Tibial nerve (tissue), 4 donors: ENCODE results near the gene STK17B. TPM values are rescaled to one million over a fixed set of nuclear protein-coding genes. Genes with fewer than 3 reads are reported as not detected.

Experiments used
- DNase-seq, 2 donors: peaks; one replicate each; pipeline ENCODE4 v3.0.0-alpha.2; 2019; ENCODE audit warnings: low spot score in 2 of 2
- H3K27ac ChIP-seq, 4 donors: fragments of 200-600 bp; sonication (generic) in 3 of 4; one replicate each; pipeline ENCODE4 v1.5.1; 2017 to 2019; ENCODE audit warnings: mild to moderate bottlenecking in 1 of 4
- H3K27me3 ChIP-seq, 2 donors: fragments of 200-600 bp; sonication (generic) in 1 of 2; one replicate each; pipeline versions ENCODE4 v1.5.1 to v1.6.0; 2017 to 2019
- H3K36me3 ChIP-seq, 3 donors: fragments of 200-600 bp; sonication (generic); one replicate each; pipeline ENCODE4 v1.5.1; 2018 to 2019
- H3K4me1 ChIP-seq, 4 donors: fragments of 200-600 bp; sonication (generic) in 3 of 4; one replicate each; pipeline ENCODE4 v1.5.1; 2017 to 2019
- H3K4me3 ChIP-seq, 4 donors: fragments of 200-600 bp; sonication (generic) in 3 of 4; one replicate each; pipeline ENCODE4 v1.5.1; 2017 to 2019; ENCODE audit warnings: mild to moderate bottlenecking in 1 of 4, moderate library complexity in 1 of 4
- H3K9me3 ChIP-seq, 4 donors: fragments of 200-600 bp; sonication (generic) in 3 of 4; one replicate each; pipeline ENCODE4 v1.5.1; 2017 to 2019
- EP300 ChIP-seq, 2 donors: sonication (generic); formaldehyde crosslinking; IDR thresholded peaks; one replicate each; pipeline ENCODE4 v1.6.1; 2017; ENCODE audit warnings: antibody characterized with exemption in 2 of 2, mild to moderate bottlenecking in 1 of 2
- POLR2A ChIP-seq, 2 donors: fragments of 450-650 bp; IDR thresholded peaks; one replicate each; pipeline ENCODE4 v1.6.1; 2017; ENCODE audit warnings: antibody characterized with exemption in 2 of 2, mild to moderate bottlenecking in 2 of 2, moderate library complexity in 2 of 2
- WGBS, 2 donors: methylation state at CpG; one replicate each; pipeline ENCODE4 v1.1.5; 2018; 5-methylcytosine and 5-hydroxymethylcytosine counted together
- total RNA-seq, 4 donors: library from RNA; depleted of rRNA; stranded (reverse); fragments of >200 nt; gene quantifications; one replicate each; pipeline ENCODE4 v1.1.0, GENCODE V29; 2016
- TF ChIP-seq, protein P1 (sequence below), 5 experiments: fragments of 200-600 bp in 3 of 5; fragments of 450-650 bp in 2 of 5; sonication (generic) in 3 of 5; IDR thresholded peaks; one replicate each; pipeline ENCODE4 v1.5.1; 2016 to 2019; ENCODE audit warnings: antibody characterized with exemption in 5 of 5, mild to moderate bottlenecking in 3 of 5, moderate library complexity in 2 of 5

The STK17B gene
- total RNA-seq, 4 donors from 2014 or later: 35.1 to 73.9 (median 45.4) TPM

- H3K4me1 ChIP-seq: peaks cover 0 to 23% (median 6%) of the 10 kb centered on the region in 4 donors
- DNase-seq: peak in 1 of 2 donors; percentile 72
- H3K27ac ChIP-seq: peak overlapping the region in 2 of 4 donors; percentile 23 to 69
- TF ChIP-seq EP300 (IDR thresholded peaks at IDR 0.05) (peak; percentile 24 to 92), POLR2A (IDR thresholded peaks at IDR 0.05) (no peak)
- no peaks in the 10 kb centered on the region for H3K27me3 ChIP-seq
- H3K36me3 ChIP-seq: no peaks in the 10 kb centered on the region
- no peak overlapping the region for H3K4me3 ChIP-seq
- H3K9me3 ChIP-seq: no peaks in the 10 kb centered on the region
Measured at GRCh38 chr2:196205881-196206435, 34.6 kb upstream of the STK17B start.

DNA sequence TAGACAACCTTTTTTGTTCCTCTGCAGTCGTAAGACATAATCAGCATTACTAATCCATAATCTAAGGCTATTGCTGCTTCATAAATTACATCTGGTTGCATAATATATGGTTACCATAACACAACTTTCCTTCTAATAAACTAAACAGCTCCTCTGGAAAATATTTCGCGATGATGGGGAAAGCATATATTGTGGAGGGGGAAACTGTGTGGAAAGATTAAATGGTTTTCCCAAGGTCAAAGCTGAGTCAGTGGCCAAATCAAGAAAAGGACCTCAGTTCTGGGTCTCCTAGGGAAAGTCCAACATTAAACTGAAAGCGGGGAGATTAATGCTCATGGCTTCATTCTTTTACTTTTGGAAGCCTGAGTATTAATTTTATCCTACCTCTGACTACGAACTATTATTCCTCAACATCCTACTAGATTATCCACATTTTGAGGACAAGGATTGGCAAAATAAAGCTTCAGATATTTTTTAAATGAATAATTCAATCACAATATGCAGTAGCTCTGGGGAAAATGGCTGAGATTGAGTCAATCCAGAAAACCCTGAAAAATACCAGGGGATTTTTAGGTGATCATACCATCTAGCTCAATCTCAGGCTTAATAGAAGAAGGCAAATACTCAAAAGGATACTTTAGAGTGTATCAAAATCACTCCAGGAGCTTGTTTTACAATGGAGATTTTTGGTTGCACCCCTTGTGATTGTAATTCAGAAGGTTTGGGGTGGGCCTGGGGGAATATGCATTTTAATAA is 33.8 kb upstream of the STK17B start:
- WGBS, 2 donors: 89 to 91% methylated on average over 5 of the region's 5 CpGs
- DNase-seq: no peak
- Histone ChIP-seq H3K27ac (peak overlapping the region in 1 of 4 donors; percentile 25), H3K9me3 (no peaks in the 10 kb centered on the region), H3K4me1 (peaks cover 0 to 23% (median 6%) of the 10 kb centered on the region in 4 donors), H3K36me3 (no peaks in the 10 kb centered on the region), H3K27me3 (no peaks in the 10 kb centered on the region), H3K4me3 (no peak overlapping the region)
- TF ChIP-seq, protein P1, sequence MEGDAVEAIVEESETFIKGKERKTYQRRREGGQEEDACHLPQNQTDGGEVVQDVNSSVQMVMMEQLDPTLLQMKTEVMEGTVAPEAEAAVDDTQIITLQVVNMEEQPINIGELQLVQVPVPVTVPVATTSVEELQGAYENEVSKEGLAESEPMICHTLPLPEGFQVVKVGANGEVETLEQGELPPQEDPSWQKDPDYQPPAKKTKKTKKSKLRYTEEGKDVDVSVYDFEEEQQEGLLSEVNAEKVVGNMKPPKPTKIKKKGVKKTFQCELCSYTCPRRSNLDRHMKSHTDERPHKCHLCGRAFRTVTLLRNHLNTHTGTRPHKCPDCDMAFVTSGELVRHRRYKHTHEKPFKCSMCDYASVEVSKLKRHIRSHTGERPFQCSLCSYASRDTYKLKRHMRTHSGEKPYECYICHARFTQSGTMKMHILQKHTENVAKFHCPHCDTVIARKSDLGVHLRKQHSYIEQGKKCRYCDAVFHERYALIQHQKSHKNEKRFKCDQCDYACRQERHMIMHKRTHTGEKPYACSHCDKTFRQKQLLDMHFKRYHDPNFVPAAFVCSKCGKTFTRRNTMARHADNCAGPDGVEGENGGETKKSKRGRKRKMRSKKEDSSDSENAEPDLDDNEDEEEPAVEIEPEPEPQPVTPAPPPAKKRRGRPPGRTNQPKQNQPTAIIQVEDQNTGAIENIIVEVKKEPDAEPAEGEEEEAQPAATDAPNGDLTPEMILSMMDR (IDR thresholded peaks at IDR 0.05): no peak
- no peak for TF ChIP-seq POLR2A (IDR thresholded peaks at IDR 0.05)
- TF ChIP-seq EP300 (IDR thresholded peaks at IDR 0.05): no peak

- 51 to 52% methylated on average over 5 of the region's 5 CpGs for WGBS, 2 donors
- H3K4me3 ChIP-seq: no peak overlapping the region
- peaks cover 0 to 12% (median 4%) of the 10 kb centered on the region in 4 donors for H3K4me1 ChIP-seq
- TF ChIP-seq POLR2A (IDR thresholded peaks at IDR 0.05) (no peak), EP300 (IDR thresholded peaks at IDR 0.05) (no peak)
- TF ChIP-seq, protein P1 (IDR thresholded peaks at IDR 0.05): no peak
- no peak for DNase-seq
- no peaks in the 10 kb centered on the region for H3K36me3 ChIP-seq
- H3K27ac ChIP-seq: peak overlapping the region in 1 of 4 donors; percentile 32
- H3K9me3 ChIP-seq: no peaks in the 10 kb centered on the region
- no peaks in the 10 kb centered on the region for H3K27me3 ChIP-seq
Measured at GRCh38 chr2:196201229-196202009, 30.0 kb upstream of the STK17B start.

DNA sequence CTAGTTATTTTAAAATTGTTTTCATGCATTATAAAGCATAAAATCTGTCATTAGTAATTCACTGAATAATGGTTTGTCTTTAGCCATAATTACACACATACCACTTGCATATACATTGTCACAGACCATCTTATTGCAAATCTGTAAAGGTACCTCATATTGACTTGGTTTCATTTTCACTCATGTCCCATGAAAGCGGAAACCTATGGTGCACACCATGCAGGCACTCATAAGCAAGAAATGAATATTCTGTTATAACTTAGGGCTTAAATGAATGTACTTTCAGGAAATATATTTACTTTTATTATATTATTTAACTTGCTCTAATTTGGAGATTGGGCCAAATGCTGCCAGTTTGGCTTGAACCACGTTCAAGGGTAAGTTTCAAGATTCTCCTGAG is 29.2 kb upstream of the STK17B start:
- Histone ChIP-seq H3K27ac (no peak overlapping the region), H3K27me3 (no peaks in the 10 kb centered on the region), H3K9me3 (no peaks in the 10 kb centered on the region), H3K36me3 (no peaks in the 10 kb centered on the region), H3K4me1 (peaks cover 0 to 7% (median 4%) of the 10 kb centered on the region in 4 donors), H3K4me3 (no peak overlapping the region)
- no peak for TF ChIP-seq POLR2A (IDR thresholded peaks at IDR 0.05)
- 94 to 96% methylated on average over 2 of the region's 2 CpGs for WGBS, 2 donors
- DNase-seq: no peak

DNA sequence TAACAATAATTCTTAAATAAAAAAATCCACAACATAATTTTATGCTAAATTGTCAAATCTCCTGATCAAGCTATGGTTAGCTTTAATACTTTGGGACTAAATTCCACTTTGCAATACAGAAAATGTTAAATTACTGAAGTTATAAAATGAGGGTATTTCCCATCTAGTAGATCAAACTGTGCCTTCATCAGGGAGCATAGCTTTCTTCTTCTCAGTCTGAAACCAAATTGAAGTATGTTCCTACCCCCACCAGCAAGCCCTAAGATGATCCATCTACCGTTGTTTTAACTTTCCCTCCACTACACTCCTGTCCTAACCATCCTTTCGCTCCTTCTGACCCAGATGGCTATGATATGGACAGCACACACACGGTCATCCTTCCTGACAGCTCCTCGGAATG is 24.4 kb upstream of the STK17B start:
- Histone ChIP-seq H3K36me3 (no peaks in the 10 kb centered on the region), H3K27me3 (no peaks in the 10 kb centered on the region), H3K4me1 (no peaks in the 10 kb centered on the region), H3K4me3 (no peak overlapping the region), H3K27ac (no peak overlapping the region), H3K9me3 (no peaks in the 10 kb centered on the region)
- TF ChIP-seq, protein P1 (IDR thresholded peaks at IDR 0.05): no peak
- TF ChIP-seq EP300 (IDR thresholded peaks at IDR 0.05): no peak
- no peak for TF ChIP-seq POLR2A (IDR thresholded peaks at IDR 0.05)
- DNase-seq: no peak
- WGBS, 2 donors: 87 to 91% methylated on average over 4 of the region's 4 CpGs

GRCh38 chr2:196195302-196195701 is 23.9 kb upstream of the STK17B start:
- no peaks in the 10 kb centered on the region for H3K36me3 ChIP-seq
- no peaks in the 10 kb centered on the region for H3K9me3 ChIP-seq
- WGBS, 2 donors: 74 to 80% methylated on average over 5 of the region's 5 CpGs
- H3K27ac ChIP-seq: no peak overlapping the region
- DNase-seq: no peak
- H3K4me3 ChIP-seq: no peak overlapping the region
- H3K27me3 ChIP-seq: no peaks in the 10 kb centered on the region
- no peaks in the 10 kb centered on the region for H3K4me1 ChIP-seq
- TF ChIP-seq, protein P1 (IDR thresholded peaks at IDR 0.05): no peak
- TF ChIP-seq EP300 (IDR thresholded peaks at IDR 0.05) (no peak), POLR2A (IDR thresholded peaks at IDR 0.05) (no peak)
